ENCODE measurements around the gene PROSER2.

GRCh38 chr10:11891776-11892486, 68.8 kb downstream of the PROSER2 start:
- TF ChIP-seq ZNF8 (CRISPR knock-in tag; IDR thresholded peaks at IDR 0.05), result no peak
- TF ChIP-seq ZNF565 (CRISPR knock-in tag; conservative IDR thresholded peaks at IDR 0.05; ENCODE audit: low read depth), result no peak
- TF ChIP-seq BACH2 (CRISPR knock-in tag; IDR thresholded peaks at IDR 0.05; ENCODE audit: borderline replicate concordance), result no peak
- no peak for TF ChIP-seq RARB (CRISPR knock-in tag; IDR thresholded peaks at IDR 0.05)
- TF ChIP-seq ZFP3 (CRISPR knock-in tag; IDR thresholded peaks at IDR 0.05), result no peak
- no peak for TF ChIP-seq ARNTL (CRISPR knock-in tag; IDR thresholded peaks at IDR 0.05; ENCODE audit: borderline replicate concordance, low read depth)
- no peak for TF ChIP-seq ZNF70 (CRISPR knock-in tag; IDR thresholded peaks at IDR 0.05)
- TF ChIP-seq ZC3H10 (CRISPR knock-in tag; IDR thresholded peaks at IDR 0.05), result no peak
- TF ChIP-seq PPARA (CRISPR knock-in tag; IDR thresholded peaks at IDR 0.05; ENCODE audit: borderline replicate concordance), result no peak
- TF ChIP-seq CSDC2 (CRISPR knock-in tag; IDR thresholded peaks at IDR 0.05), result no peak
- TF ChIP-seq CREB5 (CRISPR knock-in tag; IDR thresholded peaks at IDR 0.05; ENCODE audit: low read depth), result no peak
- TF ChIP-seq TCF4 (CRISPR knock-in tag; IDR thresholded peaks at IDR 0.05; ENCODE audit: borderline replicate concordance), result no peak
- TF ChIP-seq PATZ1 (CRISPR knock-in tag; IDR thresholded peaks at IDR 0.05; ENCODE audit: borderline replicate concordance), result no peak
- TF ChIP-seq, protein P1, sequence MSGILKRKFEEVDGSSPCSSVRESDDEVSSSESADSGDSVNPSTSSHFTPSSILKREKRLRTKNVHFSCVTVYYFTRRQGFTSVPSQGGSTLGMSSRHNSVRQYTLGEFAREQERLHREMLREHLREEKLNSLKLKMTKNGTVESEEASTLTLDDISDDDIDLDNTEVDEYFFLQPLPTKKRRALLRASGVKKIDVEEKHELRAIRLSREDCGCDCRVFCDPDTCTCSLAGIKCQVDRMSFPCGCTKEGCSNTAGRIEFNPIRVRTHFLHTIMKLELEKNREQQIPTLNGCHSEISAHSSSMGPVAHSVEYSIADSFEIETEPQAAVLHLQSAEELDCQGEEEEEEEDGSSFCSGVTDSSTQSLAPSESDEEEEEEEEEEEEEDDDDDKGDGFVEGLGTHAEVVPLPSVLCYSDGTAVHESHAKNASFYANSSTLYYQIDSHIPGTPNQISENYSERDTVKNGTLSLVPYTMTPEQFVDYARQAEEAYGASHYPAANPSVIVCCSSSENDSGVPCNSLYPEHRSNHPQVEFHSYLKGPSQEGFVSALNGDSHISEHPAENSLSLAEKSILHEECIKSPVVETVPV (CRISPR knock-in tag; IDR thresholded peaks at IDR 0.05), result no peak
